ENCODE data around the gene KRT32.

DNA sequence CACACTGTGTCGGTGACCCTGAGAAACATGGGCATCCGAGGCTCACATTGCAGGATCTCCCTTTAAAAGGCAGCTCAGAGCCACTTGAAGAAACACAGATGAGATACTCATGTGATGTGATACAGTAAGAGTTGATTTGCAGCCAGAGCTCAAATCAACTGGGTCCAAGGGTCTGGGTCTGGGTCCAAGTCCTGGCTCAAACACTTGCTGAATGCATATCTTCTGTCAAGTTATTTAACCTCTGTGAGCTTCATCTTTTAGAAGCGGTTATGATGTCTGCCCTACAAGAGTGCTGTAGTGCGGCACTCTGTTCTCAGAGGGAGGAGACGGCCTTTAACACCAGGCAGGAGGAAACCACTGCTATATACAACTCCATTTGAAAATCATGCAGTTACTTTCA is 32.8 kb downstream of the KRT32 start:
- no peak for TF ChIP-seq POLR2AphosphoS5 (IDR thresholded peaks at IDR 0.05; ENCODE audit: borderline replicate concordance, low read depth, low read length)
- TF ChIP-seq EZH2 (IDR thresholded peaks at IDR 0.05) = no peak
